HCT116 (cell line): ENCODE results near the gene POP5.

ENCODE experiments used
- CTCF ChIP-seq, 3 experiments: fragments of 200-600 bp in 1 of 3; sonication (generic) in 1 of 3; IDR thresholded peaks in 2 of 3; conservative IDR thresholded peaks in 1 of 3; 2 replicates each; pipeline ENCODE4 v1.5.1; 2012 to 2017; ENCODE audit warnings: low read depth in 2 of 3, low read length in 2 of 3, antibody characterized with exemption in 1 of 3, borderline replicate concordance in 1 of 3, control low read depth in 1 of 3, mild to moderate bottlenecking in 1 of 3, mixed read lengths in 1 of 3, mixed run types in 1 of 3, moderate library complexity in 1 of 3; ENCODE audit not compliant: insufficient read depth in 1 of 3
- POLR2AphosphoS5 ChIP-seq: IDR thresholded peaks from 2 replicates; pipeline ENCODE4 v1.6.1; 2011; ENCODE audit warnings: mild to moderate bottlenecking, low read depth, low read length, moderate library complexity
- REST ChIP-seq: IDR thresholded peaks from 2 replicates; pipeline ENCODE4 v1.6.1; 2012; ENCODE audit warnings: low read depth

- TF ChIP-seq POLR2AphosphoS5, result no peak
- TF ChIP-seq REST, result no peak
- no peak for TF ChIP-seq CTCF (IDR thresholded peaks at IDR 0.05 in 2 of 3, conservative IDR thresholded peaks at IDR 0.05 in 1 of 3; ENCODE audit: borderline replicate concordance in 1 of 3, insufficient read depth in 1 of 3, low read depth in 2 of 3, low read length in 2 of 3)
These were observed 11.2 kb upstream of the POP5 start for GRCh38 chr12:120592121-120593049.
